Erythroblast (primary cell): Measurements from ENCODE around the gene HPS1.

Experiments used
- GATA1 ChIP-seq: IDR thresholded peaks from 2 replicates; pipeline ENCODE4 v1.6.1; 2011; ENCODE audit warnings: low read depth, mild to moderate bottlenecking, control low read depth, low read length, moderate library complexity
- POLR2A ChIP-seq: IDR thresholded peaks from 2 replicates; pipeline ENCODE4 v1.6.1; 2011; ENCODE audit warnings: mild to moderate bottlenecking, low read length

DNA sequence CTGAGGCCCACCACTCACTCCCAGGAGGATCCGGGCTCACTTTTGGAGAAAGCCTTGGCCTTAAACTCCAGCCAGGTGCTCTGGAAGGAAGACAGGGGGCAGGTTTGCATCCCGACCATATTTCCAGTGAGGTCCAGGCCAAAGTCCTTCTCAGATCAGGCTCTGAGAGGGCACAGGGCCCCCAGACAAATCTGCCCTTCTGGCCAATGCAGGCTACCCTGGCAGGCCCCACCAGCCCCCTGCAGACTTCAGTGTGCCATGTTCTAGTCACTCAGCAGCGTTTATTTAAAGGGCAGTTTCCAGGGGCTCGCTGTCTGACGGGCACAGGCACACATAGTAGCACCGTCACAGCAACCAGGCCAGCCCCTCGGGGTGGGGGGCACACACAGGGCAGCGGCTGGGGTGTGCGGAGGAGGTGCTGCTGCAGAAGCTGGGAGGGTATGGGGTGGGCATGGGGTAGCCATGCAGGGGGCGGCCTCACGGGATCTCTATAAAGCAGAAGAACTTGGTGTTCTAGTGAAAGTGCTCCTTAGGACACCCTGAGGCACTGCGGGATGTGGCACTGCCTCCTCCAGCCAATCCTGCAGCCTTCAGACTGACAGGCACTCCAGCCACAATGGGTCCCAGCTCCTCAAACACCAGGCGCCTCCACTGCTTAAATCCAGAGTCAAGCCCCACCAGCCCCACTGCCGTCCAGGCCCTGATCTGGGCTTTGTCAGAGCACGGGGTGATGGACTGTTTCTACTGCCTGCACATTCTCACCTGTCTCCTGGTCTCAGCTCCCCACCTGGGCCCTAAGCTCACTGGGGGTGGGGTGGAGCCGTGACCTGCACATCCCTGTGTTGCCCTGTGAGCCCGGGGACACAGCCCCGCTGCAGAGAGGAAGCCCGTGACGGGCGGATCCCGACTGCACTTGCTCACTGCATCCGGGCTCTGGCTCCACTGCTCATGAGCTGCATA is 22.2 kb downstream of the HPS1 start:
- TF ChIP-seq POLR2A (no peak), GATA1 (no peak)
